Thymus (tissue), 11 donors: ENCODE results near the gene TMEM132D. TPM values are rescaled to one million over a fixed set of nuclear protein-coding genes. Genes with fewer than 3 reads are reported as not detected.

ENCODE experiments used
- DNase-seq, 9 donors: peaks; one replicate each; pipeline ENCODE4 v3.0.0-alpha.2; 2013; ENCODE audit warnings: low spot score in 9 of 9, low read depth in 6 of 9, missing footprints in 1 of 9
- H3K27ac ChIP-seq, 2 donors: one replicate each; pipeline ENCODE4 v1.5.1; 2013; ENCODE audit warnings: control low read depth in 1 of 2, low read depth in 1 of 2, low read length in 1 of 2, mild to moderate bottlenecking in 1 of 2, moderate library complexity in 1 of 2
- H3K27me3 ChIP-seq, 2 donors: one replicate each; pipeline ENCODE4 v1.5.1; 2013; ENCODE audit warnings: low read length in 1 of 2; ENCODE audit not compliant: control insufficient read depth in 2 of 2, insufficient read depth in 1 of 2
- H3K36me3 ChIP-seq, 2 donors: one replicate each; pipeline ENCODE4 v1.5.1; 2013; ENCODE audit warnings: low read length in 1 of 2, mild to moderate bottlenecking in 1 of 2, moderate library complexity in 1 of 2; ENCODE audit not compliant: control insufficient read depth in 2 of 2, insufficient read depth in 2 of 2
- H3K4me1 ChIP-seq, 2 donors: one replicate each; pipeline ENCODE4 v1.5.1; 2013; ENCODE audit warnings: low read length in 2 of 2; ENCODE audit not compliant: control insufficient read depth in 2 of 2, insufficient read depth in 2 of 2
- H3K4me3 ChIP-seq, 2 donors: one replicate each; pipeline ENCODE4 v1.5.1; 2013; ENCODE audit warnings: low read length in 2 of 2, control low read depth in 1 of 2, mild to moderate bottlenecking in 1 of 2
- H3K9me3 ChIP-seq, 2 donors: one replicate each; pipeline ENCODE4 v1.5.1; 2013; ENCODE audit warnings: low read length in 1 of 2, mild to moderate bottlenecking in 1 of 2; ENCODE audit not compliant: control insufficient read depth in 2 of 2, insufficient read depth in 1 of 2
- whole genome bisulfite sequencing: extraction: QIAGEN DNeasy Blood & Tissue Kit; methylation state at CpG from one replicate; pipeline ENCODE4 v1.1.7; 2013; 5-methylcytosine and 5-hydroxymethylcytosine counted together
- polyA plus RNA-seq: library from polyadenylated mRNA; stranded (reverse); fragments of 200-250 nt; gene quantifications from one replicate; pipeline ENCODE4 v1.2.3, GENCODE V29; 2013
- total RNA-seq: library from RNA; stranded (reverse); fragments of 120-200 nt; gene quantifications from one replicate; pipeline ENCODE4 v1.2.4, GENCODE V29; 2013
- donor health status: healthy.

The TMEM132D gene
- total and polyA plus RNA-seq, 2 donors = 0.02 TPM; not detected in 1

- Histone ChIP-seq H3K4me1 (no peaks in the 10 kb centered on the region), H3K36me3 (no peaks in the 10 kb centered on the region), H3K9me3 (peaks cover 0 to 7% of the 10 kb centered on the region in 2 donors), H3K27ac (no peak overlapping the region), H3K4me3 (no peak overlapping the region), H3K27me3 (no peaks in the 10 kb centered on the region)
- no peak for DNase-seq
- 73% methylated on average over 4 of the region's 4 CpGs for WGBS
These were observed 39.9 kb downstream of the TMEM132D start for GRCh38 chr12:129863938-129864337.

GRCh38 chr12:129862561-129863175, 41.2 kb downstream of the TMEM132D start:
- H3K4me1 ChIP-seq = no peaks in the 10 kb centered on the region
- 75% methylated on average over 7 of the region's 7 CpGs for WGBS
- H3K36me3 ChIP-seq = no peaks in the 10 kb centered on the region
- no peaks in the 10 kb centered on the region for H3K27me3 ChIP-seq
- no peak for DNase-seq
- H3K4me3 ChIP-seq = no peak overlapping the region
- H3K27ac ChIP-seq = no peak overlapping the region
- peaks cover 0 to 7% of the 10 kb centered on the region in 2 donors for H3K9me3 ChIP-seq

- Histone ChIP-seq H3K4me3 (no peak overlapping the region), H3K4me1 (no peaks in the 10 kb centered on the region), H3K27me3 (no peaks in the 10 kb centered on the region), H3K36me3 (no peaks in the 10 kb centered on the region), H3K9me3 (peaks cover 0 to 7% of the 10 kb centered on the region in 2 donors), H3K27ac (no peak overlapping the region)
- DNase-seq = no peak
- 81% methylated on average over 2 of the region's 2 CpGs for WGBS
These were observed 41.9 kb downstream of the TMEM132D start for GRCh38 chr12:129861951-129862350.

GRCh38 chr12:129854591-129854990, 49.2 kb downstream of the TMEM132D start:
- WGBS = 75% methylated on average over 6 of the region's 6 CpGs

GRCh38 chr12:129851296-129851695, 52.5 kb downstream of the TMEM132D start:
- no peak for DNase-seq
- Histone ChIP-seq H3K4me1 (no peaks in the 10 kb centered on the region), H3K4me3 (no peak overlapping the region), H3K27me3 (no peaks in the 10 kb centered on the region), H3K27ac (no peak overlapping the region), H3K36me3 (no peaks in the 10 kb centered on the region), H3K9me3 (no peaks in the 10 kb centered on the region)
- 95% methylated on average over 3 of the region's 3 CpGs for WGBS

More at GRCh38 chr12:129854591-129854990, 49.2 kb downstream of the TMEM132D start:
- no peak overlapping the region for H3K27ac ChIP-seq
- H3K27me3 ChIP-seq = no peaks in the 10 kb centered on the region
- H3K9me3 ChIP-seq = no peaks in the 10 kb centered on the region
- no peak overlapping the region for H3K4me3 ChIP-seq
- no peaks in the 10 kb centered on the region for H3K36me3 ChIP-seq
- no peak for DNase-seq
- no peaks in the 10 kb centered on the region for H3K4me1 ChIP-seq

GRCh38 chr12:129848876-129849275, 54.9 kb downstream of the TMEM132D start:
- no peaks in the 10 kb centered on the region for H3K36me3 ChIP-seq
- H3K4me1 ChIP-seq = no peaks in the 10 kb centered on the region
- no peak for DNase-seq
- WGBS = 90% methylated on average over 4 of the region's 4 CpGs
- H3K27me3 ChIP-seq = no peaks in the 10 kb centered on the region
- no peaks in the 10 kb centered on the region for H3K9me3 ChIP-seq
- no peak overlapping the region for H3K4me3 ChIP-seq
- no peak overlapping the region for H3K27ac ChIP-seq

- no peaks in the 10 kb centered on the region for H3K36me3 ChIP-seq
- no peaks in the 10 kb centered on the region for H3K4me1 ChIP-seq
- WGBS = 73% methylated on average over 1 of the region's 1 CpG
- DNase-seq = no peak
- H3K9me3 ChIP-seq = no peaks in the 10 kb centered on the region
- H3K27me3 ChIP-seq = no peaks in the 10 kb centered on the region
- H3K27ac ChIP-seq = no peak overlapping the region
- H3K4me3 ChIP-seq = no peak overlapping the region
These were observed 56.8 kb downstream of the TMEM132D start for GRCh38 chr12:129847063-129847462.

- Histone ChIP-seq H3K4me1 (no peaks in the 10 kb centered on the region), H3K27me3 (no peaks in the 10 kb centered on the region), H3K9me3 (no peaks in the 10 kb centered on the region), H3K27ac (no peak overlapping the region), H3K36me3 (no peaks in the 10 kb centered on the region), H3K4me3 (no peak overlapping the region)
- WGBS = 90% methylated on average over 5 of the region's 5 CpGs
- DNase-seq = no peak
These were observed 59.1 kb downstream of the TMEM132D start for GRCh38 chr12:129844662-129845220.

- no peaks in the 10 kb centered on the region for H3K36me3 ChIP-seq
- no peak overlapping the region for H3K27ac ChIP-seq
- H3K4me3 ChIP-seq = no peak overlapping the region
- no peaks in the 10 kb centered on the region for H3K27me3 ChIP-seq
- no peaks in the 10 kb centered on the region for H3K9me3 ChIP-seq
- 88% methylated on average over 3 of the region's 3 CpGs for WGBS
- no peaks in the 10 kb centered on the region for H3K4me1 ChIP-seq
- no peak for DNase-seq
These were observed 62.6 kb downstream of the TMEM132D start for GRCh38 chr12:129841251-129841650.
